GM12875 (cell line): ENCODE results near the gene CPEB4.

ENCODE experiments used
- H3K4me3 ChIP-seq: one replicate; pipeline ENCODE4 v1.5.1; 2011; ENCODE audit warnings: low read depth, low read length, control low read depth
- CTCF ChIP-seq: IDR thresholded peaks from 2 replicates; pipeline ENCODE4 v1.5.1; 2011; ENCODE audit warnings: low read depth, mild to moderate bottlenecking, control low read depth, inconsistent platforms, low read length, moderate library complexity, borderline replicate concordance; ENCODE audit not compliant: insufficient read depth

Gene CPEB4

GRCh38 chr5:173974688-173975239 lies 86.6 kb downstream of the CPEB4 start:
- no peak for TF ChIP-seq CTCF

GRCh38 chr5:173981185-173981761 lies 93.1 kb downstream of the CPEB4 start:
- TF ChIP-seq CTCF: no peak
- no peak overlapping the region for H3K4me3 ChIP-seq

More at GRCh38 chr5:173974688-173975239, 86.6 kb downstream of the CPEB4 start:
- H3K4me3 ChIP-seq: no peak overlapping the region

GRCh38 chr5:173984218-173984617 lies 96.1 kb downstream of the CPEB4 start:
- peak; percentile 30; the same call in 1 of the 2 replicates for TF ChIP-seq CTCF
- no peak overlapping the region for H3K4me3 ChIP-seq

- H3K4me3 ChIP-seq: no peak within 1 kb of the TSS
- TF ChIP-seq CTCF: no peak
Measured at GRCh38 chr5:173988554-173989431, 100.6 kb downstream of the CPEB4 start, which contains the start of gene C5orf47. Gene C5orf47, plus strand, starts transcription at chr5:173989170. Its CDS starts 94 bp downstream, at chr5:173989264.

- no peak overlapping the region for H3K4me3 ChIP-seq
- no peak for TF ChIP-seq CTCF
Measured at GRCh38 chr5:173989432-173990082, 101.4 kb downstream of the CPEB4 start.

GRCh38 chr5:173997331-173997730 lies 109.2 kb downstream of the CPEB4 start:
- H3K4me3 ChIP-seq: no peak overlapping the region
- no peak for TF ChIP-seq CTCF

- TF ChIP-seq CTCF: no peak
- no peak overlapping the region for H3K4me3 ChIP-seq
Measured at GRCh38 chr5:173998531-173998930, 110.4 kb downstream of the CPEB4 start.
